ENCODE results near the gene SPOCK1.

The SPOCK1 gene

DNA sequence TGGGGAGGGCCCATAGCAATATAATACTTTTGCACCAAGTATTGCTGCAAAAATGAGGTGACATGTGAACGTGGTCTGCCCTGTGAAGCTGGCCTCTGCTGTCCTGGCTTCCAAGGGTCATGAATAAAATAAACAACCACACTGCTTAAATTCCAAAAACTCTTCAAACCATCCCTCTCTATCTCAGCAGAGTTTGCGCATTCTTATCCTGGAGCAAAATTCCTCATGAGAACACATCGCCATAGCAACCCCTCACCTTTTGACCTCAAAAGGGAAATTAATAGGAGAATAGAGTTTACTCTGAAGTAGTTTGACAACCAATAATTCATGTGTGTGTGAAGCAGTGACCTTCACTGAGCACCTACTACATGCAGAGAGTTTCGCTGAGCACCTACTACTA is 342.9 kb downstream of the SPOCK1 start:
- no peak for DNase-seq (ENCODE audit: low read depth in 2 of 2)

DNA sequence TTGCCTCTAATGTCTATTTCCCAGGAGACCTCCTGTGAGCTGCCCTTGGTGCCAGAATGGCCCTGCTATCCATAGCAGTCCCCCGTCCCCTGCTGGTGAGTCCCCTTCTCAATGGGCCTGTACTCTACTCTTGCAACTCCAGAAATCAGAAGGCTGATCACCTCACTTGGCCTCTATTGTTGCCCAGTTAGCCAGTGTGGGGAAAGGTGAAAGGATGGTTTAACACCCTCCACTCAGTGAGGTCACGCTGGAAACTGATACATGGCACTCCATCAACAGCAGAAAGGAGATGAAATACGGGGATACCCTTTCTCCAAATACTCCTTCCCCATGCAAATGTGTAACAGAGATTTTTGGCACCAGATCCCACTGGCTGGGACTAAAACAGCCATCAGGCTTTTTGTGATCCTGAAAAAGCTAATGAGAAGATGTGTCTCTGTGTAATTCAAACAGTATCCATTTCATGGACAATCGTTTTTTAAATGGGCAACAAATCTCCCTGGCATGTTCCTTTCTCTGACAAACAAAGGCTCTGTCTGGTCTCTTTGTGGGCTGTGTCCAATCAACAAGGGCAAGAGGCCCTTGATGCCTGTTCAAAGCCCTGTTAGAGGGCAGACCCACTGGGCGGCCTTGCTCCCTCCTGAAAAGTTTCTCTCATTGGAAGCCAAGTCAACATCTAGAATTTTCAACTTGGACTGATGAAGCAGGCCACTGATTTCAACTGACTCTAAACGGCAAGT is 343.7 kb downstream of the SPOCK1 start:
- DNase-seq (ENCODE audit: low read depth in 2 of 2) = no peak

DNA sequence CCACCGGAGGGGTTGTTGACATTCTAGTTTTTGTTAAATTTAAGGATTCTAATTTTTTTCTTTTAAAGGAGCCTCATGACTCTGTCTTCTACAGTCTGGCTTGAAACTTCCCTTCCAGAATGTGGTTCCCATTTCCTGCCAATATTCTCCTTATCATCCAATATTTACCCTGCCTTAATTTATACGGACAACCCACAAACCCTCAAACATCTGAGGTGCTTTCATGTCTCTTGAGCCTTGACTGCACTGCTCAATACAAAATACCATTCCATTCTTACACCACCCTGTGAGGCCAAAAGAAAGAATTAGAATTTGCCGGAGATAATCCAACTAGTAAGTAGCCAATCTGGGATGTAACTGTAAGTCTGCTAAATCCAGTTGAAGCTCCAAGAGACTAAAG is 346.5 kb downstream of the SPOCK1 start:
- no peak for DNase-seq (ENCODE audit: low read depth in 2 of 2)

DNA sequence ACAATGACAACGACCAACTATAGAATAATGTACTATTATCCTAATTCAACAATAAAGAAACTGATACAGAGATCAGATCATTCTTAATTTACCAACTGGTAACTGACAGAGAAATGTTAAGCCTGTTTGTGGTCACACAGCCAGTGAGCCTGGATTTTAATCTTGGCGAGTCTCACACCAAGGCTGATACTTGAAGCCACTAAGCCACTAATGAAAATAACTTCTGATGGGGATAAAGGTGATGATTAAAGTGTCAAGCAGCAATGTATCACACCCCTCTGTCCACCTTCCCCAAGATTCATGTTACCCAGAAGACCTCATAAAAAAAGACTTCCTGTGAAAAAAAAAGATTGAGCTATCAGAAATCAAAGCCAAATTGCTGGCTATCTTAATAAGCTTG is 350.5 kb downstream of the SPOCK1 start:
- DNase-seq (ENCODE audit: low read depth in 2 of 2) = no peak

DNA sequence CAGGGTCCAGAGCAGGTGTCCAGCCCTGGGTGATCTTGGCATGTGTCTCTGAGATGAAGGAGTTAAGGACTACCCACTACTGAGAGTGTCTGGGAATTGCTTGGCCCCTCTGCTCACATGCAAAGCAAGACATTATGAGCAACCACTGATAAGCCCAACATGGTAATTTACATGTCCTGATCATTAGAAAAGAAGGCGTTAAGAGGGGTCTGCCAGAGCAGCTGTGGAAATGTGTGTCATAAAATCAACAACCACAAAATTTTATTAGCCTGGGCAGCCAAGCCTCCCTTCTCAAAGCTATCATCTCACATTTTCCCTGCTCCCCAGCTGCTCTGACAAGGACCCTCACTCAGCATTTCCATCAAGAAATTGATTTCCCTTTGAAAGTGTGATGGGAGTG is 351.0 kb downstream of the SPOCK1 start:
- no peak for DNase-seq (ENCODE audit: low read depth in 2 of 2)

DNA sequence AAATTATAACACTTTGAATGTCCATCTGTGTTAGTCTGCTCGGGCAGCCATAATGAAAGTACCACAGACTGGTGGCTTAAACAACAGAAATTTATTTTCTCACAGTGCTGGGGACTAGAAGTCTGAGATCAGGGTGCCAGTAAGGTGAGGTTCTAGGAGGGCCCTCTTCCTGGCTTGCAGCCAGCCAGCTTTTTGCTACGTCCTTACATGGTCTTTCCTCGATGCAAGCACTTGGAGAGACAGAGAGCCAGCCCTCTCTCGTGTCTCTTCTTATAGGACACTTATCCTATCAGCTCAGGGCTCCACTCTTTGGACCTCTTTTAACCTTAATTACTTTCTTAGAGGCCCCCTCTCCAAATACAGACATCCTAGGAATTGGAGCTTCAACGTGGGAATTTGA is 351.8 kb downstream of the SPOCK1 start:
- DNase-seq (ENCODE audit: low read depth in 2 of 2) = no peak

DNA sequence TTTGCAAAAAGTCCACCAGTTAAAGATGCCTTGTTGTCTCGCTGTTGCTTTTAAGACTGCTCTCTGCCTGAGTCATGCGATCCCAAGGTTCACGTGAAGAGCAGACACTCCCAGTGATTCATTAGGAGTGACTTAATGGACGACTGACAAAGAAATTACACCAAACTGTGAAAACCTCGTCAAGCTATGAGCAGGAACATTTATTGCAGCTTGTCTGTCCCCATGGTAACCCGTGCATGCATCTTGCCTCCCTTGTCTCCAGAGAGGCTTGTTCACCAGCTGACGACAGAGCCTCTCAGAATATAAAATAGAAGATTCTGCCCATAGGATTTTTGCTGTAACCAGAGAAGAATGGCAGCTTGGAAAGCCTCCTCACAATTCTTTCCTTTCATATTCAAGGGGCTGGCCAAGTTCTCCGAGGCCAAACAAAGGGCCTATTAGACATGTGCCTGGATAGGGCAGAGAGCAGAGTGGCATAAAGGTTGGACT is 352.7 kb downstream of the SPOCK1 start:
- no peak for DNase-seq (ENCODE audit: low read depth in 2 of 2)

DNA sequence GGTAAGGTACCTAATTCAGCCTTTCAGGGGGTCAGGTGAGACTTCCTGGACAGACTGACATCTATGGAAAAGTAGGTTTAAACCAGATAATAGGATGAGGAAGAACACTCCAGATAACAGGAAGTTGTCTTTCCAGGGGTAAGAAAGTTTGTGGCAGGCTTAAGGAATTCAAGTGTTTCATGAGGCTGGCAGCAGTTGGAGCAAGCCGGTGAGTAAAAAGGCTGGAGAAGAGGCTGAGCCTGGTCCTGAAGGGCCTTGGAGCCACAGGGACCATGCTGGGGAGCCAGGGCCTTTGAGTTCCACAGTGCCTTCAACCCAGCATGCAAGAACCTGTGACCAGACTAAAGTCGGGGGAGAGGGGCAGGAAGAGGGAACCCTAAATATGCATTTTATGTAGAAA is 353.4 kb downstream of the SPOCK1 start:
- DNase-seq (ENCODE audit: low read depth in 2 of 2) = no peak

DNA sequence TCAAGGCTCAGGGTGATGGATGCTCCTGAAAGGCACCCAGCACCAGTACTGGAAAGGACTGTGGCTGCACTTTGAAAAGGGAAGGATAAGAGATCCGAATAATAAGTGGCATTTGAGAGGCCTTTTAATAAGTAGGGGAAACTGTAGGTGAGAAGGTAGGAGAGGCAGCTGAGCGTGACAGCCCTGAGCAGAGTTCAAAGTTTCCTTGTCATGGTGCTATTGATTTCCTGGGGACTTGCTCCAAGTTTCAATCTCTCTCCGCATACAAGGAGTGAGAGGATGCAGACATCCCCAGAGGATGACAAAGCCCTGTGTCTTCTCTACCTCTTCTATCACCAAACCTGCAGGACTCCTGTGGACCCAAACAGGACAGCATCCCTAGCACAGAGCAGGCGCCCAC is 354.5 kb downstream of the SPOCK1 start:
- DNase-seq (ENCODE audit: low read depth in 2 of 2) = no peak

DNA sequence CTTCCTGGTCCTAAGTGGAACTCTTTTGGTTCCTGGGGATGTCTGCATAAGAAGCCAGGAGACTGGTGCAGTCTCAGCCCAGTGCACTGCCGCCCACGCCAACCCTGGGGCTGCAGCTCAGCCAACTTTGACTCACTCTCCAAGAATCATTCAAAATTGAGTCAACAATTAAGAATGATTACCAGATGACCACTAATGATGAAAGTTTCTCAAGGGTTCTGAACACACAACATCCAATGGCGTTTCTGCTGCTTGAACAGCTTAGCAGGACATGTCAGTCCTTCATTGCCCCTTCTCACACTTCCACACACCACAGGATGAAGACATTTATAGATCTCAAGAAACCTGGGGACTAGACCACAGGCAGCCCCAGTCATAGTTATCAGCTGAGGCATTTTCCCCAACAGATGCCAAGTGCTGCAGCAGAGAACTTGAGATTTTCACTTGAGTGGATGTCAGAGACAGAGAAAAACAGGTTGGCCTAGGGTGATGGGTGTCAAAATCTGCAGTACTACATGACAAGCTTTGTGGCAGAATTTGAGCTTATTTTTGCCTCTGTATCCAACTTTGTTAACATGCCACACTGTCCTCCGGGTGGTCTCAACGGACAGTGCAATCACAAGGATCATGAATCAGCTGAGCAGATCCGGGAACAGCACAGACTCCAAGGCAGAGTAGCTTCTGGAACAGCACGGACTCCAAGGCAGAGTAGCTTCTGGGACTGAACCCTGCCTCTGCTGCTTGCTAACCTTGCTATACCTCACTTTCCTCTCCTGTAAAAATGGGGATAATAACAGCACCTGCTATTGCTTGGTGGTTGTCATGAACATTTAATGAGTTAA is 356.1 kb downstream of the SPOCK1 start:
- no peak for DNase-seq (ENCODE audit: low read depth in 2 of 2)

DNA sequence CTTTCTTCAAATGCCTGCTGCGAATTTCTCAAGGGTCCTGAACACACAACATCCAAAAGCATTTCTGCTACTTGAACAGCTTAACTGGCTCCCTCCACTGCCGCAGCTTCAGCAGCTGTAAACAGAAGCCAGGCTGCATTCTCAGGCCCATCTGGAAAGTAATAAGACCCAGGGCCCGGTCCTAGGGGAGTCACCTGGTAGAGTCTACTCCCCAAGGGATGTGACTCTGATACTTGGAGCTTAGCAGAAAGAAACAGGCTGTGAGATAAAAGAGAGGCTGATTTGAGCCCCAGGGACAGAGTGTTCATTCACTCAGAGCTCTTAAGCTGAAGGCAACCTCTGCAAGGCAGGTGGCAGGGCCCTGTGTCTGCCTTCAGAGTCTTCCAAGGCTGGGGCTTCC is 356.8 kb downstream of the SPOCK1 start:
- DNase-seq (ENCODE audit: low read depth in 2 of 2) = no peak

DNA sequence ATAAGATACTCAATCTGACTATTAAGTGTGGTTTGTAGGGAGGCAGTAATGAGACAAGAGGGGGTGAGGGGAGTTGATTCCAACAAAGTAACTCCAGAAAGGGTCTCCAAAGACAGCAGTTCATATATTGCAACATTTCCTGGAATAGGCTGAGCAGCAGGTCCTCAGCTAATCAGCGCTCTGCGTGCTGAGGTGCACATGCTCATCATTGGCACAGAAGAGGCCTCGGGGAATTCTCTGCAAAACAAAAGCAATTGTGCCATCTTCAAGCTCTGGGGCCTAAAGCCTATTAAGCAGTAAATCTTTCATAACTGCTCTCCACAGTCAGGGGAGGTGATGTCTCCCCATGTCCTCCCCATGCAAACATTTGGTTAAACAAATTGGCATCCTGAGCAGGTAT is 357.3 kb downstream of the SPOCK1 start:
- DNase-seq (ENCODE audit: low read depth in 2 of 2) = no peak

DNA sequence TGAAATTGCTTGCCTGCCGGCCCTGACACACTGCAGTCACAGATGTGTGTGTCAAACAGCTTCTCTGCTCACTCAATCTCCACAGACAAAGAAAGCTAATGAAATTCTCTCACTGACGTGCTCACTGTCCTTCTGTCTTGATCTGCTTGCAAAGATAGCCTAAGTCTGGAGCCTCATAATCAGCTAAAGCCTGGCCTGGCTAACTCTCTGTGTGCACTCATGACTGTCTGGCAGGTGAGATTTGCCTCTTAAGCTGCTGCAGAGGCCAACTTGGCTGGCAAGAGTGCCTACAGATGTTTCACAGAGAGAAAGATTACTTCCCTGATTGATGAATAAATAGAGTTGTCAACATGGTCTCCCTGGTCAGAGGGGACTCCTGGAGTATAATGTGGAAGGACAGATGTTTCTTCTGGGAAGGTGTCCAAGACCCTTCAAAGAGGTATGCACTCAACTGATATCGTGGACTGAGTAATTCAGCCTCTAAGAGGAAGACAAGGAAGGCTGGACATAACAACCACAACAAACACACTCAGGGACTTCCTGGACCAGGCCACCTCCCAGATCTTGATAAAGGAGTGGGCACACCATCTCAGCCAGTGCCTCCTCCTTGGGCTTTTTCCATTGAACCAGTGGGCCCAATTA is 362.0 kb downstream of the SPOCK1 start:
- DNase-seq (ENCODE audit: low read depth in 2 of 2) = no peak

DNA sequence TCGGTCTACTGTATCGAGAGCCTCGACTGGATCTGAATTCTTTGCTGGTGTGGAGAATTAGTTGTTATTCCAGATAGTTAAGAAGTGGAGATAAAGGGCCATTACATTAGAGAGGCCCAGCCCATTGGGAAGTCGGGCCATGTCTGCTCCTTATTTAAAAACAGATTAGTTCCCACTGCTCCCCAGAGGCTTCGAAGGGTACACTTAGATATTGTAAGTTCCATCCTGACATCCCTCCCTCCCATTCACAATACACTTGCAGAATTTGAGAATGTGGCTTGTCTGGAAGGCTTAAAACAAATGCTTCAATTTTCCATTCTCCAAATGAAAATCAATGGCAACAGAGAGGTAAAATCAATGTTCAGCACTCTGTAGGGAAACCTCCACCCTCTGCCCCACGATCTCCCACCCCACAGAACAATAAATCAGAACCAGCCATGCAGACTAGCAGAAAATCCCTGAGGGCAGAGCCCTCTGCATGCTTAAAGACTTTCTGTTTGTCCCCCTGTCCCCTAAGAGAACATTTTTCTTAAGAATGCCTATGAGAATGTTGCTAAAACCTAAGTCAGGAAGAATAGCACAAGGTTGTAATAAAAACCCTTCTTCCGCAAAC is 364.1 kb downstream of the SPOCK1 start:
- no peak for DNase-seq (ENCODE audit: low read depth in 2 of 2)

DNA sequence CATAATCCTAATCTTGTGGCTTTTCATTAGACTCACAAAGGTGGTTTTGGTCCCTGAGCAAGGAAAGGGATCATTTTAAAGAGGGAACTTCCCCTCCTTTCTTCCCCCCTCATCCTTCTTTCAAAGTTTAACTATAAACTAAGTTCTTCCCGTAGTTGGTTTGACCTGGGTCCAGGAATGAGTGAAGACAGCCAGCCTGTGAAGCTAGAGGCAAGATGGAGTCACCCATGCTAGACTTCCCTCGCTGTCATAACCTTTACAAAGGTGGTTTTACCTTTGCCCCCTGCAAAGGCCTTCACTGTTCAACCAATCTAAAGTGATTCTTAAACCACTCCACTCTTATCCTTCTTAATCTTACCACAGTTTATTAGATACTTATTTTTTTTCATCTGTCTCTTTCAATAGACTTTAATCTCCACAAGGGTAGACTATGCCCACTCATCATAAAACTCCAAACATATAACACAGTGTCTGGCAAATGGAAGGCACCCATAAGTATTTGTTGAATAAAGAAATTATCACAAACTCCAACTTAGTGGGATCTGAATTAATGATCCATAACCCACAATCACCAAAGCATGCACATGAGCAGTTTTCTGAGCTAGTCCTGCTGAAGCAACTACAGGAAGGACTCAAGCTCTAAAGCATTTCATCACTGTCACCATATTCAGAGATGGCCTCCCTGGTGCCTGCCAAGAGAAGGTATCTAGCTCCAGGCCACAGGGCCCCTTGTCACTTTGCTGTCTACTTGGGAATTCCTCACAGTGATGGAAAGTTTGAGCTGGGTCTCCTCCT is 369.0 kb downstream of the SPOCK1 start:
- no peak for DNase-seq (ENCODE audit: low read depth in 2 of 2)

DNA sequence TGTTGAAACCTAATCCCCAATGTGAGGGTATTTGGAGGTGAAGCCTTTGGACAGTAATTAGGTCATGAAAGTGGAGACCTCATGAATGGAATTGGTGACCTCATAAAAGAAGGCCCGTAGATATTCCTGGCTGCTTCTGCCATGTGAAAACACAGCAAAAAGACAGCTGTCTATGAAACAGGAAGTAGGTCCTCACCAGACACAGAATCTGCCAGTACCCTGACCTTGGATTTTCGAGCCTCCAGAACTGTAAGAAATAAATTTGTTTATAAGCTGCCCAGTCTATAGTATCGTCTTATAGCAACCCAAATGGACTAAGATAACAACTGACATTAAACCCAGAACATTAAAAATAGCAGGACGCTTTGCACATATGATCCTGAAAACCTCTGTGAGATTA is 371.1 kb downstream of the SPOCK1 start:
- no peak for DNase-seq (ENCODE audit: low read depth in 2 of 2)

DNA sequence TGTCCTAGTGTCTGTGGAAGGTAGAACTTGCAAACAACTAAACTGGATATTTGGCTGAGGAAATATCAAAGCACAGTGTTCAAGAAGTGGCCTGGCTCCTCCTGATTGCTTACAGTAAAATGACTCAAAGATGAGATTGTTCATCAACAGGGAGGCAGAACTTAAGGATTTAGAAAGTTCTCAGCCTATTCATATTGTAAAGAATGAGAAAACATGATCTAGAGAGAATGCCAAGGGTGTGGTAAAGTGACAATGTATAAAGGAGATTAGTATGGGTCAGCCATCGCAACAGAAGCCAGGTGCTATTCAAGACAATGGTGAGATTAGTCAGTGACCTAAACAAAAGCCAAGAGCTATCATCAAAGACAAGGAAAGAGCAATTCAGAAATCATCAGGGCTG is 372.3 kb downstream of the SPOCK1 start:
- no peak for DNase-seq (ENCODE audit: low read depth in 2 of 2)

DNA sequence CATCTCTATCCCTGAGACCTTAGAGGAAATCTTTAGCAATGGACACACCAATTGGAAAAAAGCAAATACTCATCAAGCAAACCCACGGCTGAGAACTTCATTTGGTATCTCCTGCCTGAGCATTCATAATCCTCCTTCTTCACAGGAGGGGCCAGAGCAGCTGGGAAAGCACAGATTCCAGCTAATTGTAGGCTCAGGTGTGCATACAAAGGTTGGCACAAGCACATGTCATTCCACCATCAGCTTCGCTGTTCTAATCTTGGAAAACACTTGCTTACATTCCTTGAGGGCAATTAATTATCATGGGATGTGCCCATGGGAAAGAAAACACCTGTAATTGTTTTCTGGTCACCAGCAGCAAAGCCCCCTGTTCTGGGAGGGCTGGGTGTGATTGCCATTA is 376.6 kb downstream of the SPOCK1 start:
- no peak for DNase-seq (ENCODE audit: low read depth in 2 of 2)

DNA sequence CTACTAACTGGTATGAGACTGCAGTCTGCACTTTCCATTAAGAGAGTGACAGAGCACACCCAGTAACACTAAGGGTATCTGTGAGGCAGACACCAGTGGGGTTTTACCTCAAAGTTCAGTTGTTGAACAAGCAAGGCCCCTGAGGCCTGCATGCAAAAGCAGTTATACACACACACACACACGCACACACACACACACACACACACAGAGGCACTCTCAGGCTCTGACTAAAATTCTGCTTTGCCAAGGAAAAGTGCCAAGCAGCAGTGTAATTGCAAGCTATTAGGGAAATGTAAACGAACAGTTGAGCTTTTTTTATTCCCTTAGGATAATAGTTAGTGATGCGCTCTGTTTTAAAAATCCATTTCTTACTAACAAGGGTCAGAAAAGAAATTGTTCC is 377.1 kb downstream of the SPOCK1 start:
- DNase-seq (ENCODE audit: low read depth in 2 of 2) = no peak

DNA sequence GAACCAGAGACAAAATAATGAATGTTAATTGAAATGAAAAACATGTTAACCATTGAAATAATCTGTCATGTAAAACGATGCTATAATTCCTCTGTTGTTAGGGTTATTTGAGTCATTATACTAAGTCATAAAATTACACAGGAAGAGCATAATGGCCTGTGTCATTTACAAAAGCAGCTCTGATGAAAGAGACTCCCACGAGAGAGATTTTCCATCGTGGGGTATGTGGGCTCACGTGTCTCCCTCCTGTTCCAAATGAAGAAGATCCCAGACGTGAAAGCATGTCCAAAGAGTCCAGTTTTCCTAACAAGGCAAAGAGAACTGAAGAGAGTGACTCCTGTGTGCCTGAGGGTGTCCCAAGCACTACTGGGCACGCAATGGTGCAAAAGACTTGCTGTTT is 379.8 kb downstream of the SPOCK1 start:
- no peak for DNase-seq (ENCODE audit: low read depth in 2 of 2)

DNA sequence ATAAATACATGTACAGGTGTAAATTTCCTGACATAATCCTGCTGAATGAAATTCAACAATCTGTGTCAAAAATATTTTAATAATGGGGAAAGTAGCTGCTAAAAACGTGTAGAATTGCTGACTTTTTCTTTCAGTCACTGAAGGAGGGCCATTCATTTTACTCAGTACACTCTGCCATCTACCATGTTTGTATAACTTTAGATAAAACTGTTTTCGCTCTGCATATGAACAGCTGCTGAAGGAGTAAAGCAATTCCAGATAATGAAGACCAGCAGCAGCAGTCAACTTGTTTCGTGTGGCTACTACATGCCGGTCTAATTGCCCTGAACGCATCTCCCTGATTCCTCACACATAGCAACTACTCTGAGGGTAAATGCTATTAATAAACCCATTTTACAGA is 380.5 kb downstream of the SPOCK1 start:
- no peak for DNase-seq (ENCODE audit: low read depth in 2 of 2)

DNA sequence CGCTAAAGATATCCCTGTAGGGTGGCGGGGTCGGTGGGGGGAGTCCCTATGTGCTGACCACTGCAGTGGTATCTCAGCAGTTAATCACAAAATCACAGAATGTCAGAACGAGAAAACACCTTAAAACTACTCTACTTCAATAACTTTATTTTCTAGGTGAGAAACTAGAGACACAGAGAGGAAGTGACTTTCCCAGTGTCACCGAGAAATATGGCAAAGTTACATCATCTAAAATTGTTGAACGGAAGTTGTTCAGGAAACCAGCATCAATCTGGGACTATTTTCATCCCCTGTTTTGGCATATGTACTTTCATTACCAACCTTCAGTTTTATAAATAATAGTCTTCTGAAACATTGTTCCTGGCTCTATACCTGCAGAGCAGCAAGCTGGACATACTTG is 384.0 kb downstream of the SPOCK1 start:
- no peak for DNase-seq (ENCODE audit: low read depth in 2 of 2)
